IgD-negative memory B cell (primary cell): ENCODE measurements around the gene MRPL16. TPM values are rescaled to one million over a fixed set of nuclear protein-coding genes. Genes with fewer than 3 reads are reported as not detected.
"Not testable (repeated sequence)": the region's sequence is repeated elsewhere in the genome, so short reads cannot be mapped to it uniquely, and the experiment has no call there.

Experiments used
- H3K27ac Mint-ChIP-seq, 3 donors: one replicate each; pipeline ENCODE4 v1.8.0; 2020 to 2022; ENCODE audit warnings: mild to moderate bottlenecking in 3 of 3, mixed read lengths in 3 of 3, moderate library complexity in 1 of 3
- H3K27me3 Mint-ChIP-seq: one replicate; pipeline ENCODE4 v1.8.0; 2021; ENCODE audit warnings: mixed read lengths
- H3K36me3 Mint-ChIP-seq: one replicate; pipeline ENCODE4 v1.8.0; 2020; ENCODE audit warnings: mild to moderate bottlenecking, mixed read lengths
- H3K4me1 Mint-ChIP-seq, 3 donors: one replicate each; pipeline ENCODE4 v1.8.0; 2020 to 2022; ENCODE audit warnings: mixed read lengths in 3 of 3, mild to moderate bottlenecking in 1 of 3
- H3K4me3 Mint-ChIP-seq, 4 donors: one replicate each; pipeline ENCODE4 v1.8.0; 2020 to 2022; ENCODE audit warnings: mild to moderate bottlenecking in 4 of 4, mixed read lengths in 4 of 4, moderate library complexity in 3 of 4
- H3K9me3 Mint-ChIP-seq, 3 donors: one replicate each; pipeline ENCODE4 v1.8.0; 2020 to 2021; ENCODE audit warnings: mixed read lengths in 3 of 3, mild to moderate bottlenecking in 1 of 3
- polyA plus RNA-seq: library from polyadenylated mRNA; unstranded; fragments of 300-500 nt; fragmentation: Illumina TruSeq; gene quantifications from one replicate; pipeline ENCODE4 v1.2.3, GENCODE V29; 2021

MRPL16 gene
- polyA plus RNA-seq, 1 donor from 2014 or later, result 82.6 TPM

DNA sequence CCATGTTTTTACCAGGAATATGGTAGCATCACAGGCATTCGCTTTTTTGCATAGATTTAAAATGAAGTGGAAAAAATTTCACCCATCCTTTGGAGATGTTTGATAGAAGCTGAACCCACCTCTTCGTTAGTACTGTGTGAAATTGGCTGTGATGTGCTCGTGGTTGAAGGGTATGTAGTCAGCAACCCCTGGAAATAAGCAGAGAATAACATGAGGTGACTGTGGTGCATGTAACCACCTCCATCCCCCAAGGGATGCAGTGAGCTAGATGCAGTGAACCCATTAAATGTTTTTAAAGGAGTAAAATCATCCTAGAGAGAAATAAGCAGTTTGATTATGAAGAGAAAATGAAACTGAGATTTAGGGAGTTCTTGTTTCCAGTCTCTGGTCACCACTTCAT is 18.8 kb upstream of the MRPL16 start:
- Mint-ChIP-seq H3K27ac (no peak overlapping the region), H3K27me3 (no peaks in the 10 kb centered on the region), H3K9me3 (peaks cover 0 to 4% (median 0%) of the 10 kb centered on the region in 3 donors), H3K36me3 (no peaks in the 10 kb centered on the region), H3K4me3 (no peak overlapping the region), H3K4me1 (peaks cover 0 to 2% (median 0%) of the 10 kb centered on the region in 3 donors)

DNA sequence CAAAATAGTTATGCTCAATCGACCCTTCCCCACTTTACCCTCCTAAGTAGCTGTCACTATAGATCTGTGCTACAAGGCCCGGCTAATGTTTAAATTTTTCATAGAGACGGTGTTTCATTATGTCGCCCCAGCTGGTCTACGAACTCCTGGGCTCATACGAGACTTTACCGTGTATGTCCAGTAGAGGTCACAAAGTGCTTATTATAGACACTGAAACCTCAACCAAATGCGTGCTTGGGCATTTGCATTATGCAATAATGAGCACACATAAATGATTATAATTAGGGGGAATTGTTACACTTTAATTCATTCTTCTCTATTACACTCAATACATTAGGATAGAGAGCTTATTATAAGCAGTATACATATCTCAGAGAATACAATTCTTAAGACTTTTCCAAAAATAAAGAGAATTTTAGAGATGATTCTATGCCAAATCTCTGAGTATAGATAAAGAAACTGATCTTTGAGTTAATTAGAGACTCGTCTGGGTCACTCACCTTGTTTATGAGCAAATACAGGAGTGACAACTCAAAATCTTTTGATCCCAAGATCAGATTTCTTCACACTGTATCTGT is 12.5 kb upstream of the MRPL16 start:
- no peak overlapping the region for H3K27ac Mint-ChIP-seq
- H3K4me3 Mint-ChIP-seq, result peak overlapping the region in 1 of 4 donors; percentile 47
- H3K36me3 Mint-ChIP-seq, result no peaks in the 10 kb centered on the region
- H3K4me1 Mint-ChIP-seq, result peaks cover 2 to 10% (median 9%) of the 10 kb centered on the region in 3 donors
- no peaks in the 10 kb centered on the region for H3K27me3 Mint-ChIP-seq
- no peaks in the 10 kb centered on the region for H3K9me3 Mint-ChIP-seq

DNA sequence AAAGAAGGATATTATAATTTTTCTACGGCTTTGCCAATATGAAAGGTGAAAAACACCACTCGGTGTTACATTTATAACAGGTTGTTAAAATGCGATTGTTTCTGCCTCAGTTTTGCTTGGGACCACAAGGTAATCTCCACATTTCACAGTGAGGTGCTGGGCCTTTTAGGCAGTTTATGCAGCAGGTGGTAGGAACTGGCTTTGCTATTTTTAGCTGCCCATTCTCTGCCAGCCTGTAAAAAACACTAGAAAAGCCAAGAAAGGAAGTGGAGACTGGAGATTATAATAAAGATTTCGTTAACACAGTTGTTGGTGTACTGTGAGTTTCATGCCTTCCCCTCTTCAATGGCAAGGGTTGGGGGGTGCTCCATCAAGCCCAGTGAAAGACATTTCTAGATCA is 8.0 kb upstream of the MRPL16 start:
- no peaks in the 10 kb centered on the region for H3K36me3 Mint-ChIP-seq
- peak overlapping the region in 1 of 3 donors; percentile 10 for H3K27ac Mint-ChIP-seq
- peaks cover 9 to 16% (median 10%) of the 10 kb centered on the region in 3 donors for H3K4me1 Mint-ChIP-seq
- no peaks in the 10 kb centered on the region for H3K9me3 Mint-ChIP-seq
- peaks cover 4% of the 10 kb centered on the region for H3K27me3 Mint-ChIP-seq
- H3K4me3 Mint-ChIP-seq, result no peak overlapping the region

DNA sequence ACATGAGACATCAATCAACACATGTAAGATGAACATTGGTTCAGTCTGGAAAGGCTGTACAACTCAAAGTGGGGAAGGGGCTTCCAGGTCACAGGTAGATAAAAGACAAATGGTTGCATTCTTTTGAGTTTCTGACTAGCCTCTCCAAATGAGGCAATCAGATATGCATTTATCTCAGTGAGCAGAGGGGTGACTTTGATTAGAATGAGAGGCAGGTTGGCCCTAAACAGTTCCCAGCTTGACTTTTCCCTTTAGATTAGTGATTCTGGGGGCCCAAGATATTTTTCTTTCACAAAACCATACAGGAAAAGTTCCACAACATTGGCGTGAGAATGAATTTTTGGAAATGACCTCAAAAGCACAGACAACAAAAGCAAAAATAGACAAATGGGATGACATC is 5.9 kb upstream of the MRPL16 start:
- Mint-ChIP-seq H3K4me3 (peak overlapping the region in 2 of 4 donors; percentile 22 to 31), H3K4me1 (peaks cover 5 to 13% (median 8%) of the 10 kb centered on the region in 3 donors)
- not testable (repeated sequence) for H3K27me3 Mint-ChIP-seq, H3K27ac Mint-ChIP-seq, H3K36me3 Mint-ChIP-seq, H3K9me3 Mint-ChIP-seq

DNA sequence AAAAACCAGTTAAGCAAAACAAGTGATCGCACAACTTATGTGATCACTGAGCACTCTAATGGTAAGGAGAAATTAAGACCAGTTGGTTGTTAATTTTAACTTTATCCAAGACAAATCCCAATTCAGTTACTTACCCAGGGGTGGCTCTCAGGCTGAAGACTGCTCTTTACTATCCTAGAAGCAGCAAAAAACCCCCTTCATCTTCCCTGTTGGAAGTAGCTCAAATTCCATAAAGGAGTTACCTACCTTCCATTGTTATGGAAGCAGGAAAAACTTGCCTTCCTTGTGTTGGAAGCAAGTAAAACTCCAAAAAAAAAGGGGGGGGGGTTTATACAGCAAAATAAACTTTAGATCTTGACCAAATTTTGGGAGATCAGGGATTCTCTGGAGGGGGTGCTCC is 5.2 kb upstream of the MRPL16 start:
- Mint-ChIP-seq H3K27ac (no peak overlapping the region), H3K9me3 (no peaks in the 10 kb centered on the region), H3K4me3 (no peak overlapping the region), H3K27me3 (peaks cover 4% of the 10 kb centered on the region), H3K4me1 (peaks cover 11 to 17% (median 12%) of the 10 kb centered on the region in 3 donors), H3K36me3 (peaks cover 5% of the 10 kb centered on the region)

DNA sequence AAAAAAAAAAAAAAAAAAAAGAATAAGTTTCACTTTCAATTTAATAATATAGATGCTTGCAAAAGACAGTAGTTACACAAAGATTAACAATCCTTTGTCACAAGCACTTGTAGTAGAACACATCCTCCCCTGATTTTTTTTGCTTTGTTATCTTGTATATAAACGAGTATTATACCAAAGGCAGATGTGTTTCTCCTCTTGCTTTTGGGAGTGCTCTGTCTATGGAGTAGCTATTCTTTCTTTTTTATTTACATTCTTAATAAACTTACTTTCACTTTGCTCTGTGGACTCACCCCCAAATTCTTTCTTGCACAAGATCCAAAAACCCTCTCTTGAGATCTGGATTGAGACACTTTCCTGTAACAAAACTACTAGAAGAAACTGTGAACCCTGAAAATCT is 3.4 kb upstream of the MRPL16 start:
- peaks cover 5% of the 10 kb centered on the region for H3K36me3 Mint-ChIP-seq
- H3K27me3 Mint-ChIP-seq, result peaks cover 4% of the 10 kb centered on the region
- H3K9me3 Mint-ChIP-seq, result no peaks in the 10 kb centered on the region
- peak overlapping the region in 1 of 4 donors; percentile 60 for H3K4me3 Mint-ChIP-seq
- H3K27ac Mint-ChIP-seq, result no peak overlapping the region
- H3K4me1 Mint-ChIP-seq, result peaks cover 16 to 22% (median 18%) of the 10 kb centered on the region in 3 donors

DNA sequence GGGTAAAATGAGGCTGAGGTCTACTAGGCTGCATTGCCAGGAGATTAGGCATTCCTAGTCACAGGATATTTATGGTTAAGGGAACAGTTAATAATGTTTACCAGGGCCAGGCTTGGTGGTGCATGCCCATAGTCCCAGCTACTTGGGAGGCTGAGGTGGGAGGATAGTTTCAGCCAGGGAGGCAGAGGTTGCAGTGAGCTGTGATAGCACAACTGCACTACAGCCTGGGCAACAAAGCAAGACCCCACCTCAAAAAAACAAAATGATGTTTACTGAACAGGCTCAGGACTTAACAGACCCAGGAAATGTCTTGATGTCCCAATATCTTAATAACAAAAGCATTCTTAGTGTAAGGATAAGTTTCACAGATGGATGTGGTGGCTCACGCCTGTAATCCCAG is 2.8 kb upstream of the MRPL16 start:
- peaks cover 14 to 19% (median 16%) of the 10 kb centered on the region in 3 donors for H3K4me1 Mint-ChIP-seq
- peaks cover 5% of the 10 kb centered on the region for H3K36me3 Mint-ChIP-seq
- H3K9me3 Mint-ChIP-seq, result no peaks in the 10 kb centered on the region
- peaks cover 4% of the 10 kb centered on the region for H3K27me3 Mint-ChIP-seq
- H3K4me3 Mint-ChIP-seq, result no peak overlapping the region
- H3K27ac Mint-ChIP-seq, result peak overlapping the region in 1 of 3 donors; percentile 50

DNA sequence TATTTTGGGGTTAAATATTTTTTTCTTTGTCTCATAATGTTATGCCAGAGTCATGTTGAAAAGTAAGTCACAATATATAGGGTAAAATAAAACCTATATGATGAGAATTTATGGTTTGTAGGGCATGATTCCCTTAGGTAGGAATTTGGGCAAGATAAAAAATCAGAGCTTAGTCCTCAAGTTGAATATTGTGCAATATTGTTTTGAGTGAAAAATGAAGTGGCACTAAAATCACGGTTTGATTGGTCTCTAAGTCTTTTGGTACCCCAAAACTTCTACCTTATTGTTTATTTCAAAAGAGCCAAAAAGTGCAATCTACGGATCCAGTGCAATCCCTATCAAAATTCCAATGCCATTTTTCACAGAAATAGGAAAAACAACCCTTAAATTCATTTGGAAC is 1.6 kb upstream of the MRPL16 start:
- H3K4me3 Mint-ChIP-seq, result peak overlapping the region in 1 of 4 donors; percentile 99
- no peaks in the 10 kb centered on the region for H3K9me3 Mint-ChIP-seq
- peaks cover 13 to 16% (median 16%) of the 10 kb centered on the region in 3 donors for H3K4me1 Mint-ChIP-seq
- H3K27ac Mint-ChIP-seq, result peak overlapping the region in 1 of 3 donors; percentile 87
- peaks cover 4% of the 10 kb centered on the region for H3K27me3 Mint-ChIP-seq
- peaks cover 5% of the 10 kb centered on the region for H3K36me3 Mint-ChIP-seq

DNA sequence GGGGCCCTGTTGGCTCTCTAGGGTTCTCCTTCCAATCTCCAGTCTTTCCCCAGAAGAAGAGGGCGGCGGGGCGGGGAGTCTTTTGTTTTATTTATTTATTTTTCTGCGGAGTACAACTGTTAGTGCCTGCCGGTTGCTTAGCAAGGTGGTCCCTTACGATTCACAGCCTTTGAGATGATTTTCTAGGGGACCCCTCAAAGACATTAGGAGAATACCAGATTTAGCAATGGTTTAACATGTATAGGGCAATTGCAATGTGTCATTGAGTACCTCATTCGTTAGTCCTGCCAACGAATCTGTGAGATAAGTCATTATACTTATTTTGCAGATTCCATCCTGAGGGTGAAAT is 307 bp upstream of the MRPL16 start:
- Mint-ChIP-seq H3K36me3 (peaks cover 5% of the 10 kb centered on the region), H3K4me3 (peak overlapping the region; percentile 92 to 99 (median 96))

DNA sequence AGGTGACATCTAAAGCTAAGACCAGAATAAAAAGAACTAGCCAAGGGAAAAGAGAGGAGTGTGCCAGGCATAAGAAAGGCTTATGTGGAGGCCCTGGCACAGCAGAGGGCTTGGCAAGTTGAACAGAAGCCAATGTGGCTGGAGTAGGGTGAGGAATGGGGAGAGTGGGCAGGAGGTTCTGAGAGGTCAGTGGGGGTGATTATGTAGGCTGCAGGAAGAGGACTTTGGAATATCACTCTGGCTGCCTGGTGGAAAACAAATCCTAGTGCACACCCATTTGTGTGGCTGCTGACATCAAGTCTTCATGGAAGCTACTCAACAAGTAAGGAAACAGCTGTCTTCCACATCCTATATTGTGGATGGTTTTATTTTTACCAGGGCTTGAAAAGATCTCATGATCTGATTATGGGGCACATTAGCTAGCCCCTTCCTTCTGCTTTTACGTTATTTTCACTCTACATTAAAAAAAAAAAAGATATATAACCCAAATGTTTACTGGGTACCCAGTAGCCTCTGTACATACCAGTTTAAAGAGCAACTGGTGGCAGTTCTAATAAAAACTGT is 3.4 kb downstream of the MRPL16 start:
- Mint-ChIP-seq H3K9me3 (no peaks in the 10 kb centered on the region), H3K27ac (no peak overlapping the region), H3K4me1 (peaks cover 8 to 13% (median 9%) of the 10 kb centered on the region in 3 donors), H3K4me3 (peak overlapping the region in 2 of 4 donors; percentile 9 to 55), H3K36me3 (peaks cover 5% of the 10 kb centered on the region), H3K27me3 (no peaks in the 10 kb centered on the region)

More for the DNA sequence above, 307 bp upstream of the MRPL16 start:
- Mint-ChIP-seq H3K9me3 (no peaks in the 10 kb centered on the region), H3K27ac (peak overlapping the region; percentile 87 to 96 (median 96)), H3K27me3 (no peaks in the 10 kb centered on the region), H3K4me1 (peaks cover 8 to 13% (median 9%) of the 10 kb centered on the region in 3 donors)

DNA sequence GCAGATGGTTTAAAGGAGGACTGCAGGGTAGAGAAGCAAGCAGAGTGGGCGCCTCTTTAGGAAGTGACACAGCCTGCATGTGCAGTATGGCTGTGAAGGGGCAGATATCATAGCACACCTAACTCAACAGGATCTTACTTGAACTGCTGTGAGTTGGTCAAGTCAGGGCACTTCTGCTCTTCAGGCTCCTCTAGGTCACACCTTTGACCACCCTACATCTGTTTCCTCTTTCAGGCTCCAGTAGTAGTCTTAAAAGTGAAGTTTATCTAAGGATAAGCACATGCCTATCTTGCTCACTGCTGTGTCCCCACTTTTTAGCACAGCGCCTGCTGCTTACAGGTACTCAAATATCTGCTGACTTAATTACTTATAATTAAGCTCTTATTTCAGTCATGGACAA is 6.5 kb downstream of the MRPL16 start:
- H3K27ac Mint-ChIP-seq, result no peak overlapping the region
- no peak overlapping the region for H3K4me3 Mint-ChIP-seq
- H3K36me3 Mint-ChIP-seq, result peaks cover 2% of the 10 kb centered on the region

DNA sequence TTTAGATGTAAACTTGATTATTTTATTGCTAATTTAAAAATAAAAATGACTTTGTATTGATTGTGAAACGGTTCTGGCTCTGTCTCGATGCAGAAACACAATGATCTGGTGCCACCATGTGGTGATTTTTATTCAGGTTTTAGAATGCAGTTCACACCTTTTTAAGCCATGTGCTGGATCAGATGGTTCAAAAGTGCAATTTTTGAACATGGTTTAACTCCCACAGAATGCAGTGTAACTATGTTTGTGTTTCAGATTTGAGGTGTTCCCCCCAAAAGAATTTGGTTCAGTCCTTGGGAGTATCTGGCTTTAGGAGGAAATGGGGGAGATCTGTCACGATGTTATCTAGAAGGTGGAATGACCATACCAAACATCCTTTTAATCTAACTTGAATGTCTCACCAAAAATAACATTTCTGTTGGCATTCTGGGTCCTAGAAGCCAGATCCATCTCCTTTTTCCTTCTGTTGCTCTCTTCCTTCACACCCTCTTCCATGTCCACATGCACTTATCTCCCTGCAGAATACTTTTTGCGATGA is 7.9 kb downstream of the MRPL16 start:
- Mint-ChIP-seq H3K27ac (peak overlapping the region in 1 of 3 donors; percentile 73), H3K4me3 (peak overlapping the region in 1 of 4 donors; percentile 4), H3K4me1 (no peaks in the 10 kb centered on the region), H3K9me3 (no peaks in the 10 kb centered on the region), H3K27me3 (no peaks in the 10 kb centered on the region), H3K36me3 (peaks cover 4% of the 10 kb centered on the region)

More for the DNA sequence above, 6.5 kb downstream of the MRPL16 start:
- Mint-ChIP-seq H3K9me3 (no peaks in the 10 kb centered on the region), H3K4me1 (no peaks in the 10 kb centered on the region), H3K27me3 (no peaks in the 10 kb centered on the region)

DNA sequence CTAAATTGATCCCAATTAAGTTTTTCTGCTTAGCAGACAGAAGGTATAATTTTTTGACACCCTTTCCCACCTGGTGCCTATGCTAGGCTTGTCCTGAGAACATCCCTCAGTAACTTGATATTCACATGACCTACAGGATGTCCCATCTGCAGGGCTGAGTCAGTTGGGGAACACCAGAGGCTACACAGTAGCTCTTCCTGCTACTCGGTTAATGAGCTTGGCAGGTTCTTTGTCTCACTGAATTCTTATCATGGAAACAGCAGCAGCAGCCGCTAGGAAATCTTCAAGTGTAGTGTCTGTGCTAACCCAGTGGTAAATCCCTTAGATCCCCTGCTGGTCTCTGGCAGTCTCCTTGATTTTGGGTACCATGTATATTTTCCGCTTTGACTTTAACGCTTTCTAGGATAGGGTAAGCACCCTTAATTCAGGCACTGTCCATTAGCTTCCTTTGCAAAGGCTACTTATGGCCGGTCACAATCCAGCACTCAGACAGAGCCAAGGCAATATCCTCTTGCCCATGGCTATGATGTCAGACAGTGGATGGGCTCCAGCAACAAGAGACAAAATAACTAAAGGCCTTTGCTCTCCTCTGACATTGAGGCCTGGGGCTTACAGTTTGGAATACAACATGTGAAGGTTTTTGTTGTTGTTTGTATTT is 8.5 kb downstream of the MRPL16 start:
- no peak overlapping the region for H3K27ac Mint-ChIP-seq
- no peaks in the 10 kb centered on the region for H3K9me3 Mint-ChIP-seq
- H3K36me3 Mint-ChIP-seq, result peaks cover 5% of the 10 kb centered on the region
- no peaks in the 10 kb centered on the region for H3K4me1 Mint-ChIP-seq
- H3K4me3 Mint-ChIP-seq, result no peak overlapping the region
- H3K27me3 Mint-ChIP-seq, result no peaks in the 10 kb centered on the region

DNA sequence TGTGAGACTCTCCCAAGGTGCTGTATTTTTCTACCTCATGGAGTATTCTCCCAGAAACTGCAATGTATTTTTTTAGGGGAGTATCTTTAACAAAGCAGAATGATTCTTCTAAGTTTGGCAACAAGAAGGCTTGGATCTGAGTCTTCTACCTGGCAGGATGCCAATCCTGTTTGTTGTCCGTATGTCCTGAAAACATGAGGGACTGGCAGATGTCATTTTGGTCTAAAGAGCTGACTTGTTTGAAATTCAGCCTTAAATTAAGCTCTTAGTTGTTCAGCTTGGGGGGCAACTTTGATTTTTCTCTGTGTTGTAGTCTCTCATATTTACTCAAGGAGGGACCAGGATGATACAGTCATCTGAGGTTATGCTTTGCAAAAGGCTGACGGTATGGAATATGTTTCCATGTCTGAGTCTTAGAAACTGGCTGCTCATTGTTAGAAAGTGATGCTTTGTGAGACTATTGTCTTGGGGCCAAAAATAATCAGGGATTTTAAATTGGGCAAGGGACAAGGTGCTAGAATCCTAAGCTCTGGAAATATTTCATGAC is 9.3 kb downstream of the MRPL16 start:
- Mint-ChIP-seq H3K4me3 (no peak overlapping the region), H3K27ac (no peak overlapping the region), H3K9me3 (no peaks in the 10 kb centered on the region), H3K4me1 (no peaks in the 10 kb centered on the region), H3K36me3 (peaks cover 5% of the 10 kb centered on the region), H3K27me3 (no peaks in the 10 kb centered on the region)

DNA sequence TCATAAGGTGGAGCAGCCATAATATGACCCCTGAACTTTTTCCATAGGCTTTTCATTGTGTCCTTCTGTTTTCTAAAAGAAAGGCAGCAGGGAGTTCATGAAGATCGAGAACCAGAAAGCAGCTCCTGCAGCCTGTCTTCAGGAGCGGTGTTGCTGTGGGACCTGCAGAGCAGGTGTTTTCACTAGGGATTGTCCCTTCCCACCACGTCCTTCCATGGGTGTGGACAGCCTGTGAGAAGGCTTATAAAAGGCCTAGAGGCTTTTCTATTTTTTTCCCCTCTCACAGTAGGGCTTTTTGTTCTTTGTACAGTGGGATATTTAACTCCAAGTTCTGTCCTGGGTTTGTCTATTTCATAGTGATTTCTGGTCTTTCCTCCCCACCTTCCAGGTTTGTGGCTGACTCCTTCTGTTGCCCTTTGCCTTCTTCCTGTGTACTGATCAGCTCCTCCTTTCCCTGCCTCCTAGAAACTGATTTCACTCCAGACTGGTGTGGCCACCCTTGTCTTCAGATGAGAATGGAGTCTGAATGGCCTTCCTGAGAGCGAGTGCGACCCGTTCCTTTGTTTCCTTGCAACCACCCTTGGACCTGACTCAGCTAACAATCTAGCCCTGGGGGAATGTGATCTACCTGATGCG is 10.1 kb downstream of the MRPL16 start:
- Mint-ChIP-seq H3K4me3 (no peak overlapping the region), H3K27ac (no peak overlapping the region), H3K36me3 (peaks cover 7% of the 10 kb centered on the region), H3K27me3 (no peaks in the 10 kb centered on the region), H3K4me1 (no peaks in the 10 kb centered on the region), H3K9me3 (no peaks in the 10 kb centered on the region)
